ENCODE results near the gene PRRT1B.

Gene PRRT1B

DNA sequence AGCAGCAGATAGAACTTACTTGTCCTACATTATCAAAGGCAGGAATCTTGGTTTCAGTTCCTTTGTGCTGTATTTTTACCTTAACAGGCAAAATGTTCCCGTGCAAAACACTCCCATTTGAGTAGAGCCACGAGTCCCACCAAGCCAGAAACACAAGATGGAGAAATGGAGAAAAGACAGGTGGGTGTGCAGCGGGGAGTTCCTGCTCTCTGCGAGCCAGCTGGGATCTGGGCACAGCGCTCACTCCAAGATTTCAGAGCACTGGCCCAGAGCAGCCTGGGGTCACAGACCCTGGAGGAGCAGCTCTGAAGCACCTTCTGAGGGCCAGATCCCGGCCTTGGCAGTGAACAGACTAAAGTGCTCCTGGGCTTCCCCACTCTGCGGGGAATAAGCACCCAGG, 17.1 kb upstream of the PRRT1B start:
- Histone ChIP-seq H4K20me1 (ENCODE audit: insufficient read depth) (no peaks in the 10 kb centered on the region), H2AFZ (ENCODE audit: low read depth) (no peak overlapping the region), H3K4me2 (no peak overlapping the region), H3K36me3 (ENCODE audit: insufficient read depth) (peaks cover 9% of the 10 kb centered on the region; the same call in 1 of the 2 replicates), H3K79me2 (ENCODE audit: insufficient read depth, low read depth) (peaks cover 13% of the 10 kb centered on the region; the same call in 1 of the 2 replicates), H3K4me3 (IDR thresholded peaks at IDR 0.05; ENCODE audit: insufficient read depth, low read depth, low read length) (no peak overlapping the region), H3K27me3 (ENCODE audit: insufficient read depth, low read depth) (no peaks in the 10 kb centered on the region), H3K27ac (no peak overlapping the region), H3K4me1 (ENCODE audit: low read depth, poor library complexity, severe bottlenecking) (peaks cover 8% of the 10 kb centered on the region), H3K9ac (no peak overlapping the region)
- TF ChIP-seq, protein P1, sequence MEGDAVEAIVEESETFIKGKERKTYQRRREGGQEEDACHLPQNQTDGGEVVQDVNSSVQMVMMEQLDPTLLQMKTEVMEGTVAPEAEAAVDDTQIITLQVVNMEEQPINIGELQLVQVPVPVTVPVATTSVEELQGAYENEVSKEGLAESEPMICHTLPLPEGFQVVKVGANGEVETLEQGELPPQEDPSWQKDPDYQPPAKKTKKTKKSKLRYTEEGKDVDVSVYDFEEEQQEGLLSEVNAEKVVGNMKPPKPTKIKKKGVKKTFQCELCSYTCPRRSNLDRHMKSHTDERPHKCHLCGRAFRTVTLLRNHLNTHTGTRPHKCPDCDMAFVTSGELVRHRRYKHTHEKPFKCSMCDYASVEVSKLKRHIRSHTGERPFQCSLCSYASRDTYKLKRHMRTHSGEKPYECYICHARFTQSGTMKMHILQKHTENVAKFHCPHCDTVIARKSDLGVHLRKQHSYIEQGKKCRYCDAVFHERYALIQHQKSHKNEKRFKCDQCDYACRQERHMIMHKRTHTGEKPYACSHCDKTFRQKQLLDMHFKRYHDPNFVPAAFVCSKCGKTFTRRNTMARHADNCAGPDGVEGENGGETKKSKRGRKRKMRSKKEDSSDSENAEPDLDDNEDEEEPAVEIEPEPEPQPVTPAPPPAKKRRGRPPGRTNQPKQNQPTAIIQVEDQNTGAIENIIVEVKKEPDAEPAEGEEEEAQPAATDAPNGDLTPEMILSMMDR (conservative IDR thresholded peaks at IDR 0.05; ENCODE audit: low read depth, low read length): no peak

DNA sequence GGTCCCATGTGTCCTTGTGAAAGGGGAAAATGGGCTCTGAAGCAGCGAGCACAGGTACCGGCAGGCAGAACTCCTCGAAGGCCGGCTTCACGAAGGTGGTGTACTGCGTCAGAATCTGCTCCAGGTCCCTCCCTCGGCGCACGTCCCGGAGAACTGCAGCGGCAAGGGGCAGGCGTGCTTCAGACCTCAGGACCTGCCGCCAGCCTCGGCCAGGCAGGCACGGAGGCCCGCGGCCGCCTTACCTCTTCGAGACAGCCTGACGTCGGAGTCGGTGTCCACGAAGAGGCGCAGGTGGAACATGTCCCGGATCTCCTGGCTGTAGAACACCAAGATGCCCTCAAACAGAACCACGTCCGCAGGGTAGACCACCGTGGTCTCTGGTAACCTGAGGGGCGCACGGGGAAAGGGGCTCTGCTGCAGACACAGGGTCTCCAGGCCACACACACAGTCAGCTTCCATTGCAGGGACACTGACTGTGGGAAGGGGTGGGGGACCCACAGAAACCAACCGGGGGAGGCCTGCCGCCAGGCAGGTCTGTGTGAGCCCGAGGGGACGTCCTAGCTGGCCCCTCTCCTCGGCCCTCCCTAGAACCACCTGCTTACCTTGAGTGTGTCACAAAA, 16.3 kb upstream of the PRRT1B start:
- Histone ChIP-seq H3K4me3 (IDR thresholded peaks at IDR 0.05; ENCODE audit: insufficient read depth, low read depth, low read length) (no peak overlapping the region), H4K20me1 (ENCODE audit: insufficient read depth) (no peaks in the 10 kb centered on the region), H3K27ac (no peak overlapping the region), H3K27me3 (ENCODE audit: insufficient read depth, low read depth) (no peaks in the 10 kb centered on the region), H3K4me2 (no peak overlapping the region), H2AFZ (ENCODE audit: low read depth) (no peak overlapping the region), H3K79me2 (ENCODE audit: insufficient read depth, low read depth) (peaks cover 13% of the 10 kb centered on the region; the same call in 1 of the 2 replicates), H3K36me3 (ENCODE audit: insufficient read depth) (peaks cover 9% of the 10 kb centered on the region; the same call in 1 of the 2 replicates), H3K9ac (no peak overlapping the region), H3K4me1 (ENCODE audit: low read depth, poor library complexity, severe bottlenecking) (peaks cover 8% of the 10 kb centered on the region)
- TF ChIP-seq, protein P1 (conservative IDR thresholded peaks at IDR 0.05; ENCODE audit: low read depth, low read length): no peak

DNA sequence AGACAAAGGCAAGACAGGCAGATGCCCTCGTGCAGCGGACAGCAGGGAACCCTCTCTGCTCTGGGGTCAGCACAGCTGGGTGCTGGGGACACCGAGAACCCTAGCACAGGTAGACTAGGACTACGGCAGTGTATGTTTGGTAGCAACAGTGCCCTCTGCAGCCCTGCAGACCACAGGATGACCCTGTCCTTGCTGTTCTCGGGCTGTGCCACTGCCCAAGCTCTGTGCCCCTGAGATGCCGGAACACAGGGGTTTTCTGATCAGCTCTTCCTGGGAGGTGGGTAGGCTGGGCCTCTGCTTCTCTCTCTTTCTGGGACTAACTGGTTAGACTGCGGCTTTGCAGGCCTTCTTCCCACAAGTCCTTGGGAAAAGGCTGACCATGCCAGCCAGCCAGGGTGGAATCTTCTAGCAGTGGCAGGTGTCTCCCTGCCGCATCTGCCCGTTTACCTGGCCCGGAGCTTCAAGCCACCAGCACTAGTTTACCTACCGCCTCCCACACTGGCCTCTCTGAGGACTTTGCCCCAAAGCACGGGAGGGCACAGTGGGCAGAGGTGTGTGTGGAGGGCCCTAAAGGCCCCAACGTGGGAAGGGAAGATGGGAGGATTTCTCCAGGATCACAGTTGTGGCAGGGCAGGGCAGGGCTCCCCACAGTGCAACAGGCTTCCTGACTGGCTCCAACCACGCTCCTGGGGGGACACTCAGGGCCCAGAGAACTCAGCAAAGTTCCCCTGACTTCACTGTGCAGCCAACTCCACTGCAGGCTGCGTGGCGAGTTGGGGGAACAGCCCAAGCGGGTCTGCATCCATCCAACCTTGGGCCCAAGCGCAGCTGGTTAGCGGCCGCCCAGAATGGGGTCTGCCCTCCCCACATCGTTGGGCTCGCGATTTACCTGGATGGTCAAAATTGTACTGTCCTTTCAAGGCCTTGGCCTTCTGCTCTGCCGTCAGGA, 15.5 kb upstream of the PRRT1B start:
- Histone ChIP-seq H3K27ac (no peak overlapping the region), H3K79me2 (ENCODE audit: insufficient read depth, low read depth) (peaks cover 13% of the 10 kb centered on the region; the same call in 1 of the 2 replicates), H3K4me1 (ENCODE audit: low read depth, poor library complexity, severe bottlenecking) (peaks cover 8% of the 10 kb centered on the region), H3K4me3 (IDR thresholded peaks at IDR 0.05; ENCODE audit: insufficient read depth, low read depth, low read length) (no peak overlapping the region), H3K27me3 (ENCODE audit: insufficient read depth, low read depth) (no peaks in the 10 kb centered on the region), H2AFZ (ENCODE audit: low read depth) (peak overlapping the region; percentile 71), H3K36me3 (ENCODE audit: insufficient read depth) (peaks cover 9% of the 10 kb centered on the region; the same call in 1 of the 2 replicates), H3K9ac (peak overlapping the region; percentile 59; the same call in 1 of the 2 replicates), H4K20me1 (ENCODE audit: insufficient read depth) (no peaks in the 10 kb centered on the region), H3K4me2 (peak overlapping the region; percentile 93)
- TF ChIP-seq, protein P1 (conservative IDR thresholded peaks at IDR 0.05; ENCODE audit: low read depth, low read length): no peak

DNA sequence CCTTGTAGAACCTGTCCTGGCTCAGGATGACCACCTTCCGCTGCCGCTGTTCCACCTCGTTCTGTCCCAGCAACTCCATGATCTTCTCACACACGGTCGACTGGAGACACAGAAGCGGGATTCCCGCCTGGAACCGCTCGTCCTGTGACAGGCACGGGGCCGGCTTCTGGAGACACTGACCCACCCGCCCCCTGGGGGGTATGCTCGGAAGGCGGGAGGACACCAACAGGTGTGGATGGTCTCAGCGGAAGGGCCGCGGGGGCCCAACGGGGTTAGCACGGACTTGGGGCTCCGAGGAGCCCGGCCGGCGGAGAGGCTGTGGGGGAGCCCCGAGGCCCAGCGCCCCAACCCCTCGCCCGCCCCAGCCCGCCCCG, 14.8 kb upstream of the PRRT1B start:
- Histone ChIP-seq H2AFZ (ENCODE audit: low read depth) (peak overlapping the region; percentile 71), H3K27ac (no peak overlapping the region)

More for the DNA sequence above, 14.8 kb upstream of the PRRT1B start:
- peak overlapping the region; percentile 59 for H3K9ac ChIP-seq
- H3K4me1 ChIP-seq (ENCODE audit: low read depth, poor library complexity, severe bottlenecking): peaks cover 8% of the 10 kb centered on the region
- H3K79me2 ChIP-seq (ENCODE audit: insufficient read depth, low read depth): peaks cover 13% of the 10 kb centered on the region; the same call in 1 of the 2 replicates
- no peaks in the 10 kb centered on the region for H4K20me1 ChIP-seq (ENCODE audit: insufficient read depth)
- peak overlapping the region; percentile 93 for H3K4me2 ChIP-seq
- H3K27me3 ChIP-seq (ENCODE audit: insufficient read depth, low read depth): no peaks in the 10 kb centered on the region
- TF ChIP-seq, protein P1 (conservative IDR thresholded peaks at IDR 0.05; ENCODE audit: low read depth, low read length): peak; percentile 23; the same call in 1 of the 2 replicates
- H3K4me3 ChIP-seq (IDR thresholded peaks at IDR 0.05; ENCODE audit: insufficient read depth, low read depth, low read length): no peak overlapping the region
- H3K36me3 ChIP-seq (ENCODE audit: insufficient read depth): peaks cover 9% of the 10 kb centered on the region; the same call in 1 of the 2 replicates

Measured in KMS-11 (cell line).